Spleen (tissue), 11 donors: Measurements from ENCODE around the gene PNMA1. TPM values are rescaled to one million over a fixed set of nuclear protein-coding genes. Genes with fewer than 3 reads are reported as not detected.

Experiments used
- DNase-seq: peaks from one replicate; pipeline ENCODE4 v3.0.0-alpha.2; 2020
- H3K27ac ChIP-seq, 8 donors: fragments of 200-600 bp; sonication (generic) in 7 of 8; 1 replicate in 4 of 8; 2 replicates in 4 of 8; pipeline versions ENCODE4 v1.5.0 to v1.8.0; 2016 to 2021; ENCODE audit warnings: inconsistent platforms in 4 of 8, mild to moderate bottlenecking in 4 of 8, moderate library complexity in 1 of 8
- H3K27me3 ChIP-seq, 7 donors: fragments of 200-600 bp; sonication (generic) in 6 of 7; replicated peaks in 1 of 7; 1 replicate in 4 of 7; 2 replicates in 3 of 7; pipeline versions ENCODE4 v1.5.0 to v1.8.0; 2016 to 2021; ENCODE audit warnings: inconsistent platforms in 3 of 7, mild to moderate bottlenecking in 1 of 7
- H3K36me3 ChIP-seq, 6 donors: fragments of 200-600 bp; sonication (generic) in 5 of 6; 1 replicate in 4 of 6; 2 replicates in 2 of 6; pipeline versions ENCODE4 v1.5.0 to v1.8.0; 2016 to 2021; ENCODE audit warnings: inconsistent platforms in 2 of 6
- H3K4me1 ChIP-seq, 6 donors: fragments of 200-600 bp; sonication (generic) in 5 of 6; 1 replicate in 3 of 6; 2 replicates in 3 of 6; pipeline versions ENCODE4 v1.5.0 to v1.8.0; 2016 to 2021; ENCODE audit warnings: inconsistent platforms in 3 of 6
- H3K4me3 ChIP-seq, 8 donors: fragments of 200-600 bp; sonication (generic) in 7 of 8; 1 replicate in 4 of 8; 2 replicates in 4 of 8; pipeline versions ENCODE4 v1.5.0 to v1.8.0; 2016 to 2021; ENCODE audit warnings: inconsistent platforms in 4 of 8, mild to moderate bottlenecking in 4 of 8, moderate library complexity in 2 of 8
- H3K9me3 ChIP-seq, 8 donors: fragments of 200-600 bp; sonication (generic) in 7 of 8; 1 replicate in 4 of 8; 2 replicates in 4 of 8; pipeline versions ENCODE4 v1.5.0 to v1.8.0; 2016 to 2021; ENCODE audit warnings: inconsistent platforms in 4 of 8
- CTCF ChIP-seq, 11 experiments: fragments of 200-600 bp in 7 of 11; fragments of 450-650 bp in 4 of 11; sonication (generic) in 4 of 11; IDR thresholded peaks in 8 of 11; conservative IDR thresholded peaks in 3 of 11; 1 replicate in 7 of 11; 2 replicates in 4 of 11; pipeline versions ENCODE4 v1.4.0 to v1.8.0; 2016 to 2021; ENCODE audit warnings: antibody characterized with exemption in 11 of 11, inconsistent platforms in 4 of 11, mild to moderate bottlenecking in 1 of 11
- POLR2A ChIP-seq, 3 donors: fragments of 450-650 bp; IDR thresholded peaks; one replicate each; pipeline ENCODE4 v1.5.1; 2017; ENCODE audit warnings: antibody characterized with exemption in 3 of 3, mild to moderate bottlenecking in 1 of 3
- POLR2AphosphoS5 ChIP-seq, 3 donors: sonication (generic); formaldehyde crosslinking; IDR thresholded peaks; one replicate each; pipeline ENCODE4 v1.5.1; 2017; ENCODE audit warnings: antibody characterized with exemption in 3 of 3
- WGBS, 5 donors: extraction: QIAGEN DNeasy Blood & Tissue Kit in 3 of 5; methylation state at CpG; one replicate each; pipeline versions ENCODE4 v1.1.5 to v1.1.7; 2013 to 2018; 5-methylcytosine and 5-hydroxymethylcytosine counted together
- intact Hi-C: fragments of 100-400 bp; cut with DNase I; formaldehyde crosslinking; loops from one replicate; pipeline ENCODE4 v1.15.0; 2023; ENCODE audit warnings: low total_unique reads
- polyA plus RNA-seq, 3 donors: library from polyadenylated mRNA; stranded (reverse); fragments of 200-250 nt; gene quantifications; one replicate each; pipeline ENCODE4 v1.2.1, GENCODE V29; 2013
- total RNA-seq, 7 donors: library from RNA; depleted of rRNA in 3 of 7; stranded (reverse); fragments of >200 nt in 3 of 7; fragmentation: NEBNext Ultra II Directional in 4 of 7; extraction: Animal tissue kit (Norgen Biotek cat#: 25700) in 4 of 7; gene quantifications; one replicate each; pipeline versions ENCODE4 v1.1.0 to v1.2.1, GENCODE V29; 2016 to 2021
- donor health status: healthy with polysubstance abuse.
- donor health status: DM: no; HTN: no; CAD: no; lungs with moderate emphysema.
- donor health status: DM: no; HTN: no; CAD: no.
- donor health status: Bipolar disorder and iron deficiency.
- donor health status: healthy.
- donor health status: DM: no; HTN: no; CAD: no.
- donor health status: DM: yes; HTN: yes; CAD: no.

PNMA1 gene
- total and polyA plus RNA-seq, 10 donors: 13.1 to 31.8 (median 22.2) TPM

- H3K27ac ChIP-seq: no peak overlapping the region
- no peaks in the 10 kb centered on the region for H3K4me1 ChIP-seq
- intact Hi-C loops: no loop called here
- no peaks in the 10 kb centered on the region for H3K9me3 ChIP-seq
- DNase-seq: no peak
- H3K36me3 ChIP-seq: peaks cover 0 to 27% (median 0%) of the 10 kb centered on the region in 6 donors
- no peak for TF ChIP-seq CTCF (IDR thresholded peaks at IDR 0.05 in 8 of 11, conservative IDR thresholded peaks at IDR 0.05 in 3 of 11)
- no peak for TF ChIP-seq POLR2A (IDR thresholded peaks at IDR 0.05)
- no peak for TF ChIP-seq POLR2AphosphoS5 (IDR thresholded peaks at IDR 0.05)
- no peaks in the 10 kb centered on the region for H3K27me3 ChIP-seq
- 87 to 96% (median 91%) methylated on average over 9 of the region's 9 CpGs for WGBS, 5 donors
- no peak overlapping the region for H3K4me3 ChIP-seq
Observed at GRCh38 chr14:73685328-73685727, 28.9 kb downstream of the PNMA1 start.

GRCh38 chr14:73684627-73685026 lies 29.6 kb downstream of the PNMA1 start:
- no peak for DNase-seq
- no peak for TF ChIP-seq POLR2A (IDR thresholded peaks at IDR 0.05)
- TF ChIP-seq CTCF (IDR thresholded peaks at IDR 0.05 in 8 of 11, conservative IDR thresholded peaks at IDR 0.05 in 3 of 11): no peak
- no peak for TF ChIP-seq POLR2AphosphoS5 (IDR thresholded peaks at IDR 0.05)
- H3K4me3 ChIP-seq: no peak overlapping the region
- 87 to 93% (median 90%) methylated on average over 5 of the region's 5 CpGs for WGBS, 5 donors
- H3K4me1 ChIP-seq: no peaks in the 10 kb centered on the region
- H3K36me3 ChIP-seq: peaks cover 0 to 20% (median 0%) of the 10 kb centered on the region in 6 donors
- no peaks in the 10 kb centered on the region for H3K9me3 ChIP-seq
- H3K27ac ChIP-seq: no peak overlapping the region
- H3K27me3 ChIP-seq: no peaks in the 10 kb centered on the region
- intact Hi-C loops: no loop called here

GRCh38 chr14:73680821-73681220 lies 33.4 kb downstream of the PNMA1 start:
- H3K4me3 ChIP-seq: no peak overlapping the region
- H3K4me1 ChIP-seq: no peaks in the 10 kb centered on the region
- H3K9me3 ChIP-seq: no peaks in the 10 kb centered on the region
- DNase-seq: no peak
- TF ChIP-seq POLR2A (IDR thresholded peaks at IDR 0.05): no peak
- no peak for TF ChIP-seq POLR2AphosphoS5 (IDR thresholded peaks at IDR 0.05)
- no peak for TF ChIP-seq CTCF (IDR thresholded peaks at IDR 0.05 in 8 of 11, conservative IDR thresholded peaks at IDR 0.05 in 3 of 11)
- WGBS, 5 donors: 93 to 96% (median 95%) methylated on average over 5 of the region's 5 CpGs
- intact Hi-C loops: no loop called here
- H3K27ac ChIP-seq: no peak overlapping the region
- H3K27me3 ChIP-seq: no peaks in the 10 kb centered on the region
- peaks cover 0 to 3% (median 0%) of the 10 kb centered on the region in 6 donors for H3K36me3 ChIP-seq

DNA sequence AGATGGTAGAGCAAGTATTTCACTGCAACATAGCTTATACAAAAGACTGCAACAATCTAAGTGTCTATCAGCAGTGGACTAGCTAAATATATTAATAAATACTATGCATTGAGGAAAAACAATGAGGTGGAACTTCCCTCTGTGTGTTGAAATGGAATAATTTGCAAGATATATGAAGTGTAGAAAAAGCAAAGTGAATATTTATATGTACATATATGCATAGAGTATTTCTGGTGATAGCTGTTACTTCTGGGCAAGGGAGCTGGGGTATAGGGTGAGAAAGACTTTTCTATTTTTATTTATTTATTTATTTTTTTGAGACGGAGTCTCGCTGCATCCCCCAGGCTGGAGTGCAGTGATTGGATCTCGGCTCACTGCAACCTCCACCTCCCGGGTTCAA lies 35.5 kb downstream of the PNMA1 start:
- H3K36me3 ChIP-seq: peaks cover 0 to 9% (median 0%) of the 10 kb centered on the region in 6 donors
- no peak for TF ChIP-seq POLR2A (IDR thresholded peaks at IDR 0.05)
- TF ChIP-seq CTCF (IDR thresholded peaks at IDR 0.05 in 8 of 11, conservative IDR thresholded peaks at IDR 0.05 in 3 of 11): no peak
- TF ChIP-seq POLR2AphosphoS5 (IDR thresholded peaks at IDR 0.05): no peak
- DNase-seq: no peak
- H3K4me1 ChIP-seq: no peaks in the 10 kb centered on the region
- WGBS, 5 donors: 94 to 98% (median 96%) methylated on average over 4 of the region's 4 CpGs
- intact Hi-C loops: no loop called here
- no peak overlapping the region for H3K4me3 ChIP-seq
- H3K27ac ChIP-seq: no peak overlapping the region
- no peaks in the 10 kb centered on the region for H3K27me3 ChIP-seq
- no peaks in the 10 kb centered on the region for H3K9me3 ChIP-seq
